Activated T-cell treated with anti-CD3 and anti-CD28 coated beads, Interleukin-2, amount 50 U/mL, for 4 hours (primary cell): ENCODE results near the gene ZNF181. TPM values are rescaled to one million over a fixed set of nuclear protein-coding genes. Genes with fewer than 3 reads are reported as not detected.

Experiments used
- ATAC-seq, 2 donors: fragments of 200-7000 bp; cut with Tn5 transposase; one replicate each; pipeline ENCODE4 v1.10.0; 2021
- DNase-seq: peaks from one replicate; pipeline ENCODE4 v3.0.0-alpha.2; 2020
- H3K27me3 Mint-ChIP-seq: one replicate; pipeline ENCODE4 v1.8.0; 2021; ENCODE audit warnings: low read depth, mixed read lengths
- H3K36me3 Mint-ChIP-seq: one replicate; pipeline ENCODE4 v1.8.0; 2022; ENCODE audit warnings: mixed read lengths; ENCODE audit not compliant: insufficient read depth
- H3K4me1 Mint-ChIP-seq: one replicate; pipeline ENCODE4 v1.8.0; 2021; ENCODE audit warnings: low read depth, mixed read lengths
- H3K4me3 Mint-ChIP-seq: one replicate; pipeline ENCODE4 v1.8.0; 2021; ENCODE audit warnings: mild to moderate bottlenecking, moderate library complexity, mixed read lengths
- H3K9me3 Mint-ChIP-seq: one replicate; pipeline ENCODE4 v1.8.0; 2021; ENCODE audit warnings: mixed read lengths
- total RNA-seq, 3 donors: library from RNA; stranded (reverse); gene quantifications; one replicate each; pipeline ENCODE4 v1.2.1, GENCODE V29; 2021

The ZNF181 gene
- total RNA-seq, 3 donors from 2014 or later: 2.4 to 4.2 (median 2.8) TPM

DNA sequence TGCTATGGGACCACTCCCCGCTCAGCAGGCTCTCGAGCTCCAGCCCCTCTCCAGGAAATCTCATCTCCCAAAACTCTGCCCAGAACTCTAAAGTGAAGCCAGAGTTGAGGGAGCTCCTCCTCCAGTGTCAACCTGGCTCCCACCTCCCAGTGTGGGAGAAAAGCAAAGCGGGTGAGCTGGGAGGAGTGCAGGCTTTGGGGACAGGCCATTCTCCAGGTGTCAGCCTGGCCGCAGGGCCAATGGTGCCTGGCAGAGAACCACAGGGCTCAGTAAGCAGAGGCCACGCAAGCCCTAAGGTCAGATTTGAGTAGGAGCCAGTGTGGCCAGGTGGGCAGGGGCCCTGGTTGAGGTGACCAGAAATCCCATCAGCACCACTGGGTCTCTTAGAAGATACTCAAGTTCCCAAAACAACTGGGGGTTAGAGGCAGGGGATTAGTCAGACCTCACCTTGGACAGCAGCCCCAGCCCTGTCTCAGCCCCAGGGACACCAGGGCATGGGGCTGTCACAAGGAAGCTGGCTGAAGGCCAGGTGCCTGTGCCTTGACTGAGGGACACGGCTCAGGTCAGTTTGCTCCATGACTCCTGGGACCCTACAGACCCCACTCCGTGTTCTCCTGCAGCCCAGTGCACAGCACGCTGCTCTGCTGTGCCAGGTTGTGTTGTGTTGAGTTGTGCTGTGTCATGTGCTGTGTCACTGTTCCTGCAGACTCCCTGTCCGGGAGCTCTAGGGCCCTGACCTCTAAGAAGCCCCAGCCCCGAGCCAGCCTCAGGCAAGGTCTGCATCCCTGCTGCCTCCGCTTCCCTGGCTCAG lies 2.8 kb upstream of the ZNF181 start:
- Mint-ChIP-seq H3K4me3 (peak overlapping the region; percentile 29), H3K4me1 (peaks cover 19% of the 10 kb centered on the region), H3K9me3 (peaks cover 7% of the 10 kb centered on the region), H3K36me3 (peaks cover 10% of the 10 kb centered on the region), H3K27me3 (peaks cover 17% of the 10 kb centered on the region)
- DNase-seq: no peak
- ATAC-seq: no peak

DNA sequence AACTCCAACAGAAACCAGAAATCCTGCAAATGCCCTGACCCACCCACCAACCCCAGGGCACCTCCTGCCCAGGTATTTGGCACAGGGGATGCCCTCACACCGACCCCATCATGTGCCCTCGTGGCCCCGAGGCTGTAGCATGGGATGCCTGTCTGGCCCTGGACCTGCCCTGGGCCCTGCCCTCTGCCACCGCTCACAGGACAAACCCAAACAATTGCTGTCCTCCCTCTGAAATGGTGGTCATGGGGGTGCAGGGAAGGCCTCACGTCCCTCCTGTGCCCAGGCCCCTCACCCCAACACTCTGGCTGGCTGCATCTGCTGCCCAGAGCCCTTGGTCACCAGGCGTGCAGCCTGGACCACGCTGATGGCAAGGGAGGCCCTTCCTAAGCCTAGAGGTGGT lies 2.1 kb upstream of the ZNF181 start:
- ATAC-seq (no peak), DNase-seq (no peak)
- H3K27me3 Mint-ChIP-seq: peaks cover 10% of the 10 kb centered on the region
- H3K4me1 Mint-ChIP-seq: peaks cover 19% of the 10 kb centered on the region
- H3K9me3 Mint-ChIP-seq: peaks cover 7% of the 10 kb centered on the region
- H3K4me3 Mint-ChIP-seq: peak overlapping the region; percentile 29
- peaks cover 14% of the 10 kb centered on the region for H3K36me3 Mint-ChIP-seq

DNA sequence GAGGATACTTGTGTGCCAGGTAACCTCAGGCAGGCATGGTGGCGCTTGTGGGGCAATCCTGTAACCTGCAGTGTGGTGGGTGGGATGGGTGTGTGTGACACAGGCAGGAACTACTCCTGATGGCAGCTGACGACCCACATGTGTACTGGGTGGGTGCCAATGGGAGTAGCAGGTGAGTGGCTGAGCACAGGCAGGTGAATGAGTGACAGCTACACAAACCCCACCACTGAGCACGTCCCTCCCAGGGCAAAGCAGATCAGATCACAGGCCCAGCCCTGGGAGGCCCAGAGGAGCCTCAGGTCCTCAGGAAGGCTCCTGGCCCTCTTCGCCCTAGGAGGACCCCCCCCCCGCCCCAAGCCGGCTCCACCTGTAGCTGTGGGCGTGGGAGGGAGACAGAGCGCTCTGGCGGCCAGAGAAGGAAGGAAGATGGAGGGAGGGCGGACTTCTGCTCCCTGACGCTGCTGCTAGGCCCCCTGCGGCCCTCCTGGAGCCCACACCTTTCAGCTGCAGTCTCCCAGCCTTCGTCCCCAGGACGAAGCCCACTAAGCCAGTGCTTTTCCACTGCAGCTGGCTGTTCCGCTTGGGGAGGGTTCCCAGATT lies 1.3 kb upstream of the ZNF181 start:
- peaks cover 19% of the 10 kb centered on the region for H3K36me3 Mint-ChIP-seq
- H3K9me3 Mint-ChIP-seq: peaks cover 7% of the 10 kb centered on the region
- DNase-seq (no peak), ATAC-seq (no peak)
- H3K4me1 Mint-ChIP-seq: peaks cover 19% of the 10 kb centered on the region
- peaks cover 6% of the 10 kb centered on the region for H3K27me3 Mint-ChIP-seq
- peak overlapping the region; percentile 70 for H3K4me3 Mint-ChIP-seq

DNA sequence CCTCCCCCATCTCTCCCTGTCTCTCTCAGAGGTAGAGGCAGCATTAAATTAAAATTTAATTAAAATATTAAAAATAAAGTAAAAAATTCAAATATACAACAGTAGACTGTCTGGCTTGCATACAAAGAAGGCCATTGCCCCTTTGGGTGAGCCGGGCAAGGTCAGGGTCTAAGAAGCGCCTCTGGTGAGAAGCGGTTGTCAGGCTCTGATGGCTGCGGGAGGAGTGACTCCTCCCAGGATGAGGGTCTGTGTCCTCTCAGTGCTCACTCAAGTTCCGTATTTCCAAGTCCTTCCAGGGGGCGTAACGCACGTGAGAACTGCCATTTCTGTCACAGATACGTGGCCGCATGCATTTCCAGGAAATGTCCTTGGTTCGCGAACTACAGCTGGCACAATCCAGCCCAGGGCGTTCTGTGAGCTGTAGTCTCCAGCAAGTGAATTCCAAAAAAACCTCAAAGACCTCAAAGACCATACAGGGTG lies 737 bp upstream of the ZNF181 start:
- ATAC-seq: peak; percentile 8 to 9
- Mint-ChIP-seq H3K27me3 (peaks cover 3% of the 10 kb centered on the region), H3K4me3 (peak overlapping the region; percentile 86), H3K9me3 (peaks cover 11% of the 10 kb centered on the region), H3K4me1 (peaks cover 19% of the 10 kb centered on the region), H3K36me3 (peaks cover 22% of the 10 kb centered on the region)
- no peak for DNase-seq

DNA sequence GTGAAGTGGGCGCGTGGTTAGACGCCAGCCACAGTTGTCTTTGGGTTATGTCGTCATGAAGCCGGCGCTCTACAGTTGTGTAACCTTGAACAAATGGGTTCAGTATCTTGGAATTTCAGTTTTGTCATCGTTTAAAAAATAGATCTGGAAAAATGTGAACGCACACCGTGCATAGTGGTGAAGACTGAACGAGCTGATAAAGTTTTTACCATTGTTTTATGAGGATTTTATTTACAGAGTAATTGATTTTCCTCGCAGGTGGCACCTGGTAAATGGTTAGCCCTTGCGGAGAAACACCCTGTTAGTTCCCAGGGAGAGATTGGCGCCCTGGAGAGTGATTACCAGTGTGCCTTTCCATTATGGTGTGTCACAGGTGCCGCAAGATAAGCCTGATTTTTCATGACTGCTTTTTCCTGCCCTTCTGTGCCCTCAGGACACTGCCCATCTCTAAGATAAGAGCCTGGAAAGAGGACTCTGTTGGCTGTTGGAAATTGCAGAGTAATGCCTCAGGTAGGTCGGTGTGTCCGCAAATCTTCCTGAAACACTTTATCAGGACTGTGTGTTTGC lies 577 bp downstream of the ZNF181 start:
- Mint-ChIP-seq H3K27me3 (no peaks in the 10 kb centered on the region), H3K36me3 (peaks cover 33% of the 10 kb centered on the region), H3K4me3 (peak overlapping the region; percentile 86), H3K4me1 (peaks cover 19% of the 10 kb centered on the region), H3K9me3 (peaks cover 16% of the 10 kb centered on the region)
- DNase-seq (no peak), ATAC-seq (no peak)

DNA sequence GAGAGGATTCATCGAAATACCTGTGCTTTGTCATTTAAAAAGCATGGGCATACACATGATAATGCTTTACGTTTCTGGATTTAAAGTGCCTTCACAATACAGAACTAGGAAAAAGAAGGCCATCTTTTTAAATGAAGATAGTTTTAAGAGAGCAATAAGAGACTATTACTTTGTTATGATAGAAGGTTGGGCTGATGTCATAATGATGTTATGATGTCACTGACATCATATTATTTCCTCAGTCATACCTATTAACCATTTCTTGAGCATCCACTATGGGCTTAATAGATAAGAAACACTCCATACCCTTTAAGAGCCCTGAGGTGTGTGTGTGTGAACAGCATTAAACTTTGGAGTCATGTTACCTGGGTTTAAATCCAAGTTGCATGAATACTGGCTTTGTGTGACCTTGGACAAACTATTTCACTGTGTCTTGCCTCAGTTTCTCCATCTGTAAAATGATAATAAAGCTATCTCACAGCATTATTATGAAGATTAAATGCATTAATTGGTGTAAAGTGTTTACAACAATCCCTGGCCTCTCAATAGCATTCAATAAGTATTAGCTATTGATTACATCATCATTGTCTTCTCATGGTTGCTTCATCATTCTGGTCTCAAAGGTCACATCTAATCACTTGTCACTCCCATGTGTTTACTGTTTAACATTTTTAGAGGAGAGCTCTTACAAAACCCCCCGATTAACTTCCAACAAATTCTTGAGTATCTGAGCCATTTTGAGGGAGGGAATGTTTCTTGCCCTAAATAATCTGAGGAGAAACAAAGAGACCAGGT lies 11.1 kb downstream of the ZNF181 start:
- Mint-ChIP-seq H3K9me3 (peaks cover 80% of the 10 kb centered on the region), H3K36me3 (peaks cover 44% of the 10 kb centered on the region)
- no peak for ATAC-seq

DNA sequence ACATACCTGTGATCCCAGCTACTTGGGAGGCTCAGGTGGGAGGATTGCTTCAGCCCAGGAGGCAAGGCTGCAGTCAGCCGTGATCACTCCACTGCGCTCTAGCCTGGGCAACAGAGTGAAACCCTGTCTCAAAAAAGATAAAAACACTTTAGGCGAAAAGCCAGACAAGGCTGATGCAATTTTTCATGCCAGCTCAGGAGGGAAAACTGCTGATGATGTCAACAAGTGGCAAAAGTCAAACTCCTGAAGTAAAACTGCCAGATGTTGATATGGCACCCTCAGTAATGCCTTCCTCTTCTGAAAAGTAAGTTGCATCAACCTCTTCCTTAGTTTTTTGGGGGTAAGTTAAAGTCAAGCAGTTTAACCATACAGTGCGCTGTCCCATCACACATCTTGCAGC lies 23.4 kb downstream of the ZNF181 start:
- H3K4me1 Mint-ChIP-seq: no peaks in the 10 kb centered on the region
- ATAC-seq (no peak), DNase-seq (no peak)
- H3K36me3 Mint-ChIP-seq: peaks cover 38% of the 10 kb centered on the region
- H3K27me3 Mint-ChIP-seq: no peaks in the 10 kb centered on the region
- H3K9me3 Mint-ChIP-seq: peaks cover 70% of the 10 kb centered on the region
- H3K4me3 Mint-ChIP-seq: no peak overlapping the region

More for the DNA sequence above, 11.1 kb downstream of the ZNF181 start:
- no peaks in the 10 kb centered on the region for H3K27me3 Mint-ChIP-seq
- no peaks in the 10 kb centered on the region for H3K4me1 Mint-ChIP-seq
- no peak for DNase-seq
- H3K4me3 Mint-ChIP-seq: no peak overlapping the region

DNA sequence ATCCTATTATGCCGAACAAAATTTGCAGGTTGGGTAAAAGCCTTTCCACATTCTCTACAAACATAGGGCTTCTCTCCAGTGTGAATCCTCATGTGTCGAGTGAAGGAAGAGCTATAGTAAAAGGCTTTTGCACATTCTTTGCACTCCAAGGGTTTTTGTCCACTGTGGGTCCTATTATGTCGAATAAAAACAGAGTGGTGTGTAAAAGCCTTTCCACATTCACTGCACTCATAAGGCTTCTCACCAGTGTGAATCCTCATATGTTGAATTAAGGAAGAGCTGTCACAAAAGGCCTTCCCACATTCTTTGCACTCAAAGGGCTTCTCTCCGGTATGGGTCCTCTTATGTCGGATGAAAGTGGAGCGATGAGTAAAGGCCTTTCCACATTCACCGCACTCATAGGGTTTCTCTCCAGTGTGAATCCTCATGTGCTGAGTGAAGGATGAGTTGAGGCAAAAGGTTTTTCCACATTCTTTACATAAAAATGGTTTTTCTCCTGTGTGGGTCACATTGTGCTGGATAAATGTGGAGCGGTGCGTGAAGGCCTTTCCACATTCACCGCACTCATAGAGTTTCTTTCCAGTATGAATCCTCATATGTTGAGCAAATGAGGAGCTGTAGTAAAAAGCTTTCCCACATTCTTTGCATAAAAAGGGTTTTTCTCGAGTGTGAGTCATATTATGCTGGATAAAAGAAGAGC lies 25.3 kb downstream of the ZNF181 start:
- no peak for ATAC-seq
- H3K9me3 Mint-ChIP-seq: peaks cover 69% of the 10 kb centered on the region
- peaks cover 46% of the 10 kb centered on the region for H3K36me3 Mint-ChIP-seq
- DNase-seq: no peak
- H3K4me1 Mint-ChIP-seq: no peaks in the 10 kb centered on the region
- no peaks in the 10 kb centered on the region for H3K27me3 Mint-ChIP-seq
- H3K4me3 Mint-ChIP-seq: no peak overlapping the region

DNA sequence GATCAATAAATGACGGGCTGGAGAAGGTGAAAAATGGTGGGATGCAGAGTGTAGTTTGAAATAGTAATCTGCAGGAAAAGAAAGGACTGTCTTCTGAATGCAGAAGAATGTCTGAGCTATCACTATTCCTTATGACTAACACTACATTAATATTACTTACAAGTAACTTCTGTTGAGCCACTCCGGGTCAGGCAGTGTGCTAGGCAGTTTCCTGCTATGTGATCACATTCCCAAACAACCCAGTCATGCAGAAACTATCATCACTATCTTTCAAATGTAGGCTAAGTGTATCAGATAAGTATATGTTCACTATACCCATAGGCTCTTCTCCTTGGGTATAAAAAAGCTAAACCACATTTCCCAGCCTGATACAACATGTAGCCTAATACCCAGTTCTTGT lies 32.3 kb downstream of the ZNF181 start:
- Mint-ChIP-seq H3K36me3 (peaks cover 64% of the 10 kb centered on the region), H3K27me3 (no peaks in the 10 kb centered on the region), H3K4me3 (no peak overlapping the region), H3K9me3 (peaks cover 39% of the 10 kb centered on the region), H3K4me1 (peaks cover 1% of the 10 kb centered on the region)
- ATAC-seq (no peak), DNase-seq (no peak)

DNA sequence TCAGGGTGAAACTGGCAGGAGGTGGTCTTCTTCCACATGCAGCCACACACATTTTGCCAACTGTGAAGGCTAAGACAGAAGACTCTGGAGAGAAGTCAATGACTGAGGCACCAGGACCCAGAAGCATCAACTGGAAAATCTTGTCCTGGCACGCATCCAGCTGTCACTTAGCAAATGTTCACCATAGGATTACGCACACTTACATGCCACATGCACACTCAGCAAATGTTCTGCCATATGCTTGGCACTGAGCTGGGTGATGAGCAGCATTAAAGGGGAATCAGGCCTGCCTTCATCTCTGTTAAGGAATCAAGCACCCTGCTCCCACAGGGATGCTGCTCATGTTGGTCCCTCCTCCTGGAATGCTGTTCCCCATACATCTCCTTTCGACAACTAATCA lies 33.9 kb downstream of the ZNF181 start:
- Mint-ChIP-seq H3K9me3 (peaks cover 25% of the 10 kb centered on the region), H3K4me1 (peaks cover 12% of the 10 kb centered on the region), H3K27me3 (no peaks in the 10 kb centered on the region), H3K36me3 (peaks cover 52% of the 10 kb centered on the region), H3K4me3 (no peak overlapping the region)
- no peak for ATAC-seq
- DNase-seq: no peak

DNA sequence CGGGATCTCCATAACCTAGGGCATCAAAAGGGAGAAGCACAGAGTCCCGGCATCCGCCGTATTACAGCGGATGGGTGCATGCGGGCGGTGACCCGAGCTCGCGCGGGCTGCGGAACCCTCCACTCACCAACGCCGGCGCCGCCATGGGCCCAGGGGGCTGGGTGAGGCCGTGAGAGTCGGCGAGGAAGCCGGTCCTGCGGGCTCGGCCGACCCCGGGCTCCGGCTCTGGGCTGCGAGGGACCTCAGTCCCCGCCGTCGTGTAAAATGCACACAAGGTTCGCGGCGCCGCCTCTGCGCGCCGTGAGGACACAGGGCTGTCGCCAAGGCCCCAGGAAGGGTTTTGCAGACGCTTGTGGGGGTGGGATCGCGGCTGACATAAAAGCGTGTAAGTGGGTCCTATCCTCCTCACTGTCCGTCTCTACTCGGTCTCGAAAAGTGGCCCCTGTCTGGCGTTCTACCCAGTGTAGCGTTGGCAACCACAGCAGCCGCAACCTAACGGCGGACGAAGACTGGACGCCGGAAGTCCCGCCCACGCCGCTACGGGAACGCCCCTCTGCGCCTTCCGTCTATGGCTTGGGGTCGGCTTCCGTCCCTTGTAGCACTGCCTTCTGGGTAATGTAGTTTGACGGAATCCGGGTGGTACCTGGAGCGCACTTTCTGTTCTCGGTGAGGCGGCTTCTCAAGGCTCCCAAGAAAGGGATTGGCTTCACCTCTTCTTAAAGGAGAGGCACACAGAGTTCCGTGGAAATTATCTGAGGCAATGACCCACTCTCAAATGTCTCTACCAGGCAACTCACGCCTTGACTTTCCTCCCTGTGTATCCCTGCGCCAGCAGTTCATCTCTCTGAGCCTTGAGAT lies 38.9 kb downstream of the ZNF181 start, which contains the start of gene ZNF599:
Gene ZNF599, minus strand, starts transcription at position 519 of the 858 bp plus-strand sequence. Its CDS starts 374 bp downstream, at position 145.
- peaks cover 8% of the 10 kb centered on the region for H3K9me3 Mint-ChIP-seq
- peaks cover 8% of the 10 kb centered on the region for H3K27me3 Mint-ChIP-seq
- DNase-seq: peak; percentile 87
- peak within 1 kb of the TSS; percentile 92 for H3K4me3 Mint-ChIP-seq
- peak; percentile 98 for ATAC-seq
- H3K36me3 Mint-ChIP-seq: peaks cover 11% of the 10 kb centered on the region
- H3K4me1 Mint-ChIP-seq: peaks cover 16% of the 10 kb centered on the region

DNA sequence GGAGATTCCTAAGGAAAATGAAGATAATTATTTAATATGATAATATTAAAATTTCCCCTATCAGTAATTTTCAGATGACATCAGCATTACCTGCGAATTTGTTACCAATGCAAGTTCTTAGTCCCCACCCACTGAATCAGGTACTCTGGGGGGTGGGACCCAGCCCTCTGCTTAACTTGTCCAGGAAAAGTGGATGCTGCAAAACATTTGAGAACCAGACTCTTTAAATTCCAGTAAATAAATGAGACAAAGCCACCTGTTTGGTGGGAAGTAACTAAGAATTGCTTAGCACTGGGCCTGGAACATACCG lies 39.5 kb downstream of the ZNF181 start:
- Mint-ChIP-seq H3K4me3 (peak overlapping the region; percentile 92), H3K9me3 (peaks cover 8% of the 10 kb centered on the region), H3K27me3 (peaks cover 8% of the 10 kb centered on the region), H3K36me3 (peaks cover 8% of the 10 kb centered on the region), H3K4me1 (peaks cover 16% of the 10 kb centered on the region)
- DNase-seq (no peak), ATAC-seq (no peak)

DNA sequence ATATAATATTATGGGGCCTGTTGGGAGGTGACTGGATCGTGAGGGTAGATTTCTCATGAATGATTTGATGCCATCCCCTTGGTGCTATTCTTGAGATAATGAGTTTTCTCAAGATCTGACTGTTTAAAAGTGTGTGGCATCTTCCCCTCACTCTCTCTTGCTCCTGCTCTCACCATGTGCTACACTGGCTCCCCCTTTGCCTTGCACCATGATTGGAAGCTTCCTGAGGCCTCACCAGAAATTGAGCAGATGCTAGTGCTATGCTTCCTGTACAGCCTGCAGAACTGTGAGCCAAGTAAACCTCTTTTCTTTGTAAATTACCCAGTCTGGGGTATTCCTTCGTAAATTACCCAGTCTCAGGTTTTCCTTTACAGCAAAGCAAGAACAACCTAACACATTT lies 40.8 kb downstream of the ZNF181 start:
- no peak overlapping the region for H3K4me3 Mint-ChIP-seq
- no peak for ATAC-seq

More for the DNA sequence above, 40.8 kb downstream of the ZNF181 start:
- H3K36me3 Mint-ChIP-seq: peaks cover 3% of the 10 kb centered on the region
- peaks cover 8% of the 10 kb centered on the region for H3K27me3 Mint-ChIP-seq
- H3K9me3 Mint-ChIP-seq: peaks cover 8% of the 10 kb centered on the region
- H3K4me1 Mint-ChIP-seq: peaks cover 16% of the 10 kb centered on the region
- no peak for DNase-seq
